GM19099 (cell line): Measurements from ENCODE around the gene STMN3.

Experiments used
- POLR2A ChIP-seq: IDR thresholded peaks from 3 replicates; pipeline ENCODE4 v1.6.1; 2011; ENCODE audit warnings: low read depth; ENCODE audit not compliant: insufficient read length; ENCODE audit errors: extremely low read depth

The STMN3 gene

GRCh38 chr20:63694584-63695423 lies 41.6 kb upstream of the STMN3 start:
- TF ChIP-seq POLR2A = no peak

- TF ChIP-seq POLR2A = no peak
Measured at GRCh38 chr20:63693733-63694583, 40.7 kb upstream of the STMN3 start.

GRCh38 chr20:63693083-63693732 lies 40.0 kb upstream of the STMN3 start:
- TF ChIP-seq POLR2A = no peak

GRCh38 chr20:63692436-63693082 lies 39.3 kb upstream of the STMN3 start:
- TF ChIP-seq POLR2A = no peak

- no peak for TF ChIP-seq POLR2A
Measured at GRCh38 chr20:63691711-63692435, 38.6 kb upstream of the STMN3 start.

- TF ChIP-seq POLR2A = no peak
Measured at GRCh38 chr20:63690898-63691710, 37.9 kb upstream of the STMN3 start.

- no peak for TF ChIP-seq POLR2A
Measured at GRCh38 chr20:63690003-63690897, 37.0 kb upstream of the STMN3 start.

- no peak for TF ChIP-seq POLR2A
Measured at GRCh38 chr20:63689046-63690002, 36.1 kb upstream of the STMN3 start.

- TF ChIP-seq POLR2A = no peak
Measured at GRCh38 chr20:63688228-63689045, 35.2 kb upstream of the STMN3 start.

- no peak for TF ChIP-seq POLR2A
Measured at GRCh38 chr20:63687419-63688178, 34.4 kb upstream of the STMN3 start.
